ENCODE measurements around the gene AGPAT3. TPM values are rescaled to one million over a fixed set of nuclear protein-coding genes. Genes with fewer than 3 reads are reported as not detected.

AGPAT3 gene
- total and polyA plus RNA-seq, 2 experiments from 2014 or later: 41.0 to 51.2 TPM

DNA sequence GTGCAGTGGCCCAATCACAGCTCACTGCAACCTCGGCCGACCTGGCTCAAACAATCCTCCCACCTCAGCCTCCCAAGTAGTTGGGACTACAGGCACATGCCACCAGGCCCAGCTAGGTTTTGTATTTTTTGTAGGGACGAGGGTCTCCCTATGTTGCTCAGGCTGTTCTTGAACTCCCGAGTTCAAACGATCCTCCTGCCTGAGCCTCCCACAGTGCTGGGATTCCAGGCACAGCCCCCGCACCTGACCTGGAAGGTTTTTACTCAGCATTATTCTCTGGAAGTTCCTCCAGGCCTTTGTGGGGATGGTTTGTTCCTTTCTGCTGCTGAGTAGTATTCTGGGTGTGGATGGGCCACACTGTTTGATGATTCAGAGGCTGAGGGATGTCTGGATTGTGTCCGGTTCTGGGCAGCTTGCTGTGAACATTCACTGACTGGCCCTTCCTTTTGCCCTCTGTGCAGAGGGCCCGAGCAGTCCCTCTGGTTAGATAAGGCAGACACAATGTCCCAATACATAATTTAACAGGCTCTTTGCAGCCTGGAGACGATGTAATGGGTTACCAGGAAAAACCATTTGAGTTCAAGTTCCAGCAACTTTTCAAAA lies 141.1 kb downstream of the AGPAT3 start:
- peaks cover 2% of the 10 kb centered on the region for H3K79me2 ChIP-seq
- 56% methylated on average over 9 of the region's 9 CpGs for WGBS (ENCODE audit: low lambda C conversion rate, missing lambda C conversion rate)
- DNase-seq (ENCODE audit: low spot score): peak; percentile 62
- no peaks in the 10 kb centered on the region for H4K20me1 ChIP-seq (ENCODE audit: insufficient read depth, poor library complexity, severe bottlenecking)
- no peaks in the 10 kb centered on the region for H3K27me3 ChIP-seq
- H2AFZ ChIP-seq: no peak overlapping the region
- no peak for TF ChIP-seq EZH2 (IDR thresholded peaks at IDR 0.05; ENCODE audit: borderline replicate concordance)
- no peak for TF ChIP-seq EZH2phosphoT487 (IDR thresholded peaks at IDR 0.05; ENCODE audit: low read depth, severe bottlenecking, unreplicated experiment)
- TF ChIP-seq, protein P1, sequence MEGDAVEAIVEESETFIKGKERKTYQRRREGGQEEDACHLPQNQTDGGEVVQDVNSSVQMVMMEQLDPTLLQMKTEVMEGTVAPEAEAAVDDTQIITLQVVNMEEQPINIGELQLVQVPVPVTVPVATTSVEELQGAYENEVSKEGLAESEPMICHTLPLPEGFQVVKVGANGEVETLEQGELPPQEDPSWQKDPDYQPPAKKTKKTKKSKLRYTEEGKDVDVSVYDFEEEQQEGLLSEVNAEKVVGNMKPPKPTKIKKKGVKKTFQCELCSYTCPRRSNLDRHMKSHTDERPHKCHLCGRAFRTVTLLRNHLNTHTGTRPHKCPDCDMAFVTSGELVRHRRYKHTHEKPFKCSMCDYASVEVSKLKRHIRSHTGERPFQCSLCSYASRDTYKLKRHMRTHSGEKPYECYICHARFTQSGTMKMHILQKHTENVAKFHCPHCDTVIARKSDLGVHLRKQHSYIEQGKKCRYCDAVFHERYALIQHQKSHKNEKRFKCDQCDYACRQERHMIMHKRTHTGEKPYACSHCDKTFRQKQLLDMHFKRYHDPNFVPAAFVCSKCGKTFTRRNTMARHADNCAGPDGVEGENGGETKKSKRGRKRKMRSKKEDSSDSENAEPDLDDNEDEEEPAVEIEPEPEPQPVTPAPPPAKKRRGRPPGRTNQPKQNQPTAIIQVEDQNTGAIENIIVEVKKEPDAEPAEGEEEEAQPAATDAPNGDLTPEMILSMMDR (IDR thresholded peaks at IDR 0.05; ENCODE audit: poor library complexity): no peak
- H3K27ac ChIP-seq: peak overlapping the region; percentile 83
- H3K36me3 ChIP-seq (replicated peaks; ENCODE audit: insufficient read depth, low read depth): no peaks in the 10 kb centered on the region
- no peak overlapping the region for H3K4me3 ChIP-seq
- no peaks in the 10 kb centered on the region for H3K9me2 ChIP-seq (replicated peaks; ENCODE audit: insufficient read depth)
- H3K4me1 ChIP-seq (ENCODE audit: insufficient read depth): peaks cover 4% of the 10 kb centered on the region
- no peaks in the 10 kb centered on the region for H3K9me3 ChIP-seq (ENCODE audit: low read depth)
- peak overlapping the region; percentile 19 for H3K4me2 ChIP-seq

DNA sequence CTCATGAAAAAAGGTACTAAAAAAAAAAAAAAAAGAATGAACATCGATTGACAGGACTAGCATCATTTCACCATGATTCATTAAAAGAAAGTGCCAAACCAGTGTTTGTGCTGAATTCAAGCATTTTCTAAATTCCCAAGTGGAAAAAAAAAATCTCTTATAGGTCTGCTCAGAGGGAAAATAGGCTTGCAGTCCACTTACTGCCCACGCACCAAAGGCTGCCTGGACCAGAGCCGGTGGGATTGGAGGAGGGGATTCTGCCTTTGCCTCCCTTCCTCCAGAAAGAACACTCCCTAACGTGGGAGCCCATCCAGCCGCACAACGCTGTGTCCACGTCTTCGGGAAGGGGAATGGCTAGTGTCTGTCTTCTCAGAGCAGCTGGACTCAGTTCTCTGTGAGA lies 141.6 kb downstream of the AGPAT3 start:
- no peak for DNase-seq (ENCODE audit: low spot score)
- Histone ChIP-seq H3K4me2 (peak overlapping the region; percentile 19), H3K27me3 (no peaks in the 10 kb centered on the region), H3K4me1 (ENCODE audit: insufficient read depth) (peaks cover 6% of the 10 kb centered on the region), H3K27ac (peak overlapping the region; percentile 83), H4K20me1 (ENCODE audit: insufficient read depth, poor library complexity, severe bottlenecking) (no peaks in the 10 kb centered on the region), H3K36me3 (replicated peaks; ENCODE audit: insufficient read depth, low read depth) (no peaks in the 10 kb centered on the region), H3K9me2 (replicated peaks; ENCODE audit: insufficient read depth) (no peaks in the 10 kb centered on the region), H3K79me2 (peaks cover 5% of the 10 kb centered on the region), H2AFZ (no peak overlapping the region), H3K9me3 (ENCODE audit: low read depth) (no peaks in the 10 kb centered on the region), H3K4me3 (no peak overlapping the region)
- TF ChIP-seq, protein P1 (IDR thresholded peaks at IDR 0.05; ENCODE audit: poor library complexity): no peak
- TF ChIP-seq EZH2phosphoT487 (IDR thresholded peaks at IDR 0.05; ENCODE audit: low read depth, severe bottlenecking, unreplicated experiment) (no peak), EZH2 (IDR thresholded peaks at IDR 0.05; ENCODE audit: borderline replicate concordance) (no peak)
- WGBS (ENCODE audit: low lambda C conversion rate, missing lambda C conversion rate): 77% methylated on average over 8 of the region's 8 CpGs

GRCh38 chr21:44010429-44010828 lies 145.4 kb downstream of the AGPAT3 start:
- H3K4me2 ChIP-seq: no peak overlapping the region
- no peaks in the 10 kb centered on the region for H3K9me3 ChIP-seq (ENCODE audit: low read depth)
- peaks cover 35% of the 10 kb centered on the region for H3K79me2 ChIP-seq
- peaks cover 22% of the 10 kb centered on the region for H4K20me1 ChIP-seq (ENCODE audit: insufficient read depth, poor library complexity, severe bottlenecking)
- TF ChIP-seq, protein P1 (IDR thresholded peaks at IDR 0.05; ENCODE audit: poor library complexity): no peak
- TF ChIP-seq EZH2 (IDR thresholded peaks at IDR 0.05; ENCODE audit: borderline replicate concordance): no peak
- TF ChIP-seq EZH2phosphoT487 (IDR thresholded peaks at IDR 0.05; ENCODE audit: low read depth, severe bottlenecking, unreplicated experiment): no peak
- no peaks in the 10 kb centered on the region for H3K27me3 ChIP-seq
- no peak overlapping the region for H3K4me3 ChIP-seq
- DNase-seq (ENCODE audit: low spot score): no peak
- H3K36me3 ChIP-seq (replicated peaks; ENCODE audit: insufficient read depth, low read depth): no peaks in the 10 kb centered on the region
- 71% methylated on average over 9 of the region's 9 CpGs for WGBS (ENCODE audit: low lambda C conversion rate, missing lambda C conversion rate)
- H3K27ac ChIP-seq: no peak overlapping the region
- no peaks in the 10 kb centered on the region for H3K9me2 ChIP-seq (replicated peaks; ENCODE audit: insufficient read depth)
- peaks cover 18% of the 10 kb centered on the region for H3K4me1 ChIP-seq (ENCODE audit: insufficient read depth)
- no peak overlapping the region for H2AFZ ChIP-seq

Measured in hepatocyte (in vitro differentiated cells).